ENCODE results near the gene TRAM2. TPM values are rescaled to one million over a fixed set of nuclear protein-coding genes. Genes with fewer than 3 reads are reported as not detected.
"Not testable (repeated sequence)": the region's sequence is repeated elsewhere in the genome, so short reads cannot be mapped to it uniquely, and the experiment has no call there.

The TRAM2 gene
- total RNA-seq, 1 experiment from 2014 or later: 243 TPM

DNA sequence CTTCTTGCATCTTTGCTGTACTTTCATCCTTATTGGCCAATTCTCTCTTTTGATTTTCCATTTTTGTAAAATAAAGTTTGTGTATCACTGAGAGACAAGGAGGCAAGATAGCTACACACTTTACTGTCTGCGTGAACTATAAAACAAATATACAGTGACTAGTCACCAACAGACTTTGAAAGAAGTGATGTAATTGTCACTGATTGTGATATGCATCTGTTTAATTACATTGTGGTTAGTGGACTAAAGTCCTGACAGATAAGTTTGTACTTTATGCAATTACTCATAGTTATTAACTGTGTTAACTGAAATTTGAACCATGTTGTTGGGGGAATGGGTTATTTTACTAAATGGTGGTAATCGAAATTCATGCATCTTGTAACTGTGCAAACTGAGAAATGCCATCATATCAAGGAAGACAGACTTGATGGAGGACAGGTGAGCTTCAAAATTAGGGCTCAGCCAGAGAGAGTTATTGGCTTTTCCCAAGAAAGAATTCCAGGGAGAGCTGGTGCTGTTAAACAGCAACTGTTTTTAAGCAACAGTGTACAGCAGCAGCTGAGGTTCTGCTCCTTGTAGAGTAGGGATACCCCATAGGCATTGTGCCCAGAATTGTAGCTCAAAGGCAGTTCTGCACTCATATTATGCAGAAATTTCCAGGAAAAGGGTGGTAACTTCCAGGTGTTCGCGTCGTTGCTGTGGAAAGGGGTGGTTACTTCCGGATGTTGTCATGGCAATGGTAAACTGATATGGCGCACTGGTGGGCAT, 93.8 kb downstream of the TRAM2 start:
- Histone ChIP-seq H3K36me3 (peaks cover 20% of the 10 kb centered on the region), H3K4me3 (no peak overlapping the region), H3K27me3 (no peaks in the 10 kb centered on the region), H3K9me3 (no peaks in the 10 kb centered on the region)
- DNase-seq: no peak

- Histone ChIP-seq H3K9me3 (peaks cover 3% of the 10 kb centered on the region; the same call in 1 of the 2 replicates), H3K4me3 (no peak overlapping the region), H3K36me3 (peaks cover 13% of the 10 kb centered on the region), H3K27me3 (no peaks in the 10 kb centered on the region)
- DNase-seq: no peak
These were observed 101.6 kb downstream of the TRAM2 start for GRCh38 chr6:52475307-52475706.

GRCh38 chr6:52474173-52474572, 102.7 kb downstream of the TRAM2 start:
- peaks cover 3% of the 10 kb centered on the region; the same call in 1 of the 2 replicates for H3K9me3 ChIP-seq

DNA sequence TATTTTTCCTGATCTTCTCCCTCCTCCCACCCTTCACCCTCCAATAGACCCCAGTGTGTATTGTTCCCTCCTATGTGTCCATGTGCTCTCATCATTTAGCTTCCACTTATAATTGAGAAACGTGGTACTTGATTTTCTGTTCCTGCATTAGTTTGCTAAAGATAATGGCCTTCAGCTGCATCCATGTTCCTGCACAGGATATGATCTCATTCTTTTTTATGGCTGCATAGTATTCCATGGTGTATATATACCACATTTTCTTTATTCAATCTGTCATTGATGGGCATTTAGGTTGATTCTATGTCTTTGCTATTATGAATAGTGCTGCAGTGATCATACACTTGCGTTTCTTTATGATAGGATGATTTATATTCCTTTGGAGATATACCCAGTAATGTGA, 115.7 kb downstream of the TRAM2 start:
- H3K9me3 ChIP-seq, H3K27me3 ChIP-seq, H3K36me3 ChIP-seq, H3K4me3 ChIP-seq, DNase-seq: not testable (repeated sequence)

More at GRCh38 chr6:52474173-52474572, 102.7 kb downstream of the TRAM2 start:
- Histone ChIP-seq H3K4me3 (no peak overlapping the region), H3K27me3 (no peaks in the 10 kb centered on the region), H3K36me3 (peaks cover 5% of the 10 kb centered on the region)
- no peak for DNase-seq

DNA sequence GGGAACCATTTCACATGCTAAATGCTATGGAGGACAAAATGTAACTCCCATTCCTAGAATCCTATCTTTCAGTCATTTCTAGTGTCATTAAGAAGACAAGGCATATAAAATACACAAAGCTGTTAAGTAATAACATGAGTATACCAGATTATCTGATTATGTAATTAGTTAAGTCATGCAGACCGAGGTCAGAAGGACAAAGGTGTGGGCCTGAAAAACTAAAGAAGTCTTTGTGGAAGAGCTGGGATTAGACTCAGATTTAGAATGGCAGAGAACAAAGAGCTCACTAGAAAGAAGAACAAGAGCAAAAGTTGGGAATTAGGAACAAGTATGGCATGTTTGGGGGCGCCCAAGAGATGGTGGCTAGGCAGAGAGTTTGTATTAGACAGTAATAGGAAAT, 119.8 kb downstream of the TRAM2 start:
- DNase-seq: no peak
- Histone ChIP-seq H3K9me3 (peaks cover 3% of the 10 kb centered on the region), H3K36me3 (peaks cover 23% of the 10 kb centered on the region), H3K27me3 (no peaks in the 10 kb centered on the region), H3K4me3 (no peak overlapping the region)

- Histone ChIP-seq H3K9me3 (peaks cover 27% of the 10 kb centered on the region), H3K27me3 (no peaks in the 10 kb centered on the region), H3K4me3 (no peak overlapping the region), H3K36me3 (peaks cover 40% of the 10 kb centered on the region)
- DNase-seq: no peak
These were observed 122.3 kb downstream of the TRAM2 start for GRCh38 chr6:52454556-52454955.

Other genes starting within 250 kb of the TRAM2 start
- gene PAQR8, start 214.9 kb downstream of the TRAM2 start, total RNA-seq (2014; rRNA removed; shearing (Covaris generic); ENCODE audit: low replicate concordance): 2.9 and 3.2 TPM in 2 replicates
- gene EFHC1, start 156.7 kb downstream of the TRAM2 start, total RNA-seq (2014; rRNA removed; shearing (Covaris generic); ENCODE audit: low replicate concordance): 54.0 and 78.4 TPM in 2 replicates
- gene TMEM14A, start 94.1 kb upstream of the TRAM2 start, total RNA-seq (2014; rRNA removed; shearing (Covaris generic); ENCODE audit: low replicate concordance): 279 and 387 TPM in 2 replicates
- gene GSTA2, start 186.4 kb upstream of the TRAM2 start, total RNA-seq (2014; rRNA removed; shearing (Covaris generic); ENCODE audit: low replicate concordance): 0.63 TPM in 1 of 2 replicates, not detected in the other
- 2.2 TPM in 2 replicates for gene GSTA1, start 226.8 kb upstream of the TRAM2 start, total RNA-seq (2014; rRNA removed; shearing (Covaris generic); ENCODE audit: low replicate concordance)